PFSK-1 (cell line): Measurements from ENCODE around the gene GRK5.

Experiments
- FOXP2 ChIP-seq: optimal IDR thresholded peaks from 2 replicates; pipeline ENCODE3; 2011; ENCODE audit warnings: borderline replicate concordance, control low read depth, inconsistent platforms; ENCODE audit not compliant: insufficient read depth; ENCODE audit errors: extremely low read length, extremely low read depth
- POLR2AphosphoS5 ChIP-seq: IDR thresholded peaks from 2 replicates; pipeline ENCODE4 v1.6.1; 2012; ENCODE audit warnings: low read depth, mild to moderate bottlenecking, control low read depth, low read length, moderate library complexity
- REST ChIP-seq, 2 experiments: IDR thresholded peaks; 2 replicates each; pipeline versions ENCODE4 v1.6.1 to v1.8.0; 2011 to 2012; ENCODE audit warnings: low read depth in 2 of 2, low read length in 2 of 2, control low read depth in 1 of 2, inconsistent platforms in 1 of 2, mild to moderate bottlenecking in 1 of 2, moderate library complexity in 1 of 2; ENCODE audit not compliant: insufficient read depth in 1 of 2
- SIN3A ChIP-seq: IDR thresholded peaks from 2 replicates; pipeline ENCODE4 v1.6.1; 2012; ENCODE audit warnings: mild to moderate bottlenecking, low read length, moderate library complexity, borderline replicate concordance; ENCODE audit not compliant: insufficient read depth
- TAF1 ChIP-seq: IDR thresholded peaks from 2 replicates; pipeline ENCODE4 v1.6.1; 2012; ENCODE audit warnings: low read length, control low read depth, borderline replicate concordance; ENCODE audit not compliant: insufficient read depth

GRCh38 chr10:119425102-119425880 lies 217.9 kb downstream of the GRK5 start:
- TF ChIP-seq POLR2AphosphoS5 (no peak), SIN3A (no peak), TAF1 (no peak), REST (IDR thresholded peaks at IDR 0.05; ENCODE audit: insufficient read depth in 1 of 2, low read depth in 2 of 2, low read length in 2 of 2) (no peak), FOXP2 (no peak)
